Mesenchymal stem cell (in vitro differentiated cells and primary cell): ENCODE data around the gene PLTP.
"Not testable (repeated sequence)": the region's sequence is repeated elsewhere in the genome, so short reads cannot be mapped to it uniquely, and the experiment has no call there.

Source experiments
- DNase-seq: peaks from one replicate; pipeline ENCODE4 v3.0.0-alpha.2; 2013
- H2AFZ ChIP-seq: one replicate; pipeline ENCODE4 v1.6.1; 2013; ENCODE audit warnings: low read depth, mild to moderate bottlenecking, control low read depth, inconsistent platforms, low read length, moderate library complexity
- H2AK5ac ChIP-seq: 2 replicates; pipeline ENCODE4 v1.6.1; 2013; ENCODE audit warnings: low read length, moderate library complexity, mild to moderate bottlenecking, inconsistent platforms; ENCODE audit not compliant: severe bottlenecking
- H2BK120ac ChIP-seq: one replicate; pipeline ENCODE4 v1.6.1; 2013; ENCODE audit warnings: low read depth, mild to moderate bottlenecking, inconsistent platforms, low read length, moderate library complexity
- H2BK12ac ChIP-seq, 2 experiments: one replicate each; pipeline ENCODE4 v1.6.1; 2013; ENCODE audit warnings: inconsistent platforms in 2 of 2, low read length in 2 of 2, mild to moderate bottlenecking in 2 of 2, moderate library complexity in 2 of 2, control low read depth in 1 of 2
- H2BK15ac ChIP-seq: one replicate; pipeline ENCODE4 v1.6.1; 2013; ENCODE audit warnings: mild to moderate bottlenecking, low read depth, inconsistent platforms; ENCODE audit not compliant: poor library complexity, severe bottlenecking
- H2BK5ac ChIP-seq: 2 replicates; pipeline ENCODE4 v1.6.1; 2013; ENCODE audit warnings: low read depth, mild to moderate bottlenecking, low read length, control low read depth, inconsistent platforms; ENCODE audit not compliant: poor library complexity, severe bottlenecking
- H3K14ac ChIP-seq, 2 experiments: one replicate each; pipeline ENCODE4 v1.6.1; 2013; ENCODE audit warnings: inconsistent platforms in 2 of 2, low read length in 2 of 2, control low read depth in 1 of 2, mild to moderate bottlenecking in 1 of 2, moderate library complexity in 1 of 2
- H3K18ac ChIP-seq, 2 experiments: one replicate each; pipeline ENCODE4 v1.6.1; 2013; ENCODE audit warnings: inconsistent platforms in 2 of 2, low read length in 2 of 2, control low read depth in 1 of 2, low read depth in 1 of 2, mild to moderate bottlenecking in 1 of 2
- H3K23ac ChIP-seq, 2 experiments: one replicate each; pipeline ENCODE4 v1.6.1; 2013; ENCODE audit warnings: inconsistent platforms in 2 of 2, low read length in 2 of 2, mild to moderate bottlenecking in 2 of 2, moderate library complexity in 2 of 2, control low read depth in 1 of 2
- H3K27ac ChIP-seq: 2 replicates; pipeline ENCODE4 v1.5.1; 2013; ENCODE audit warnings: mild to moderate bottlenecking, moderate library complexity, low read length, control low read depth, inconsistent platforms; ENCODE audit not compliant: poor library complexity, severe bottlenecking
- H3K27me3 ChIP-seq, 2 experiments: 2 replicates each; pipeline versions ENCODE4 v1.6.1 to v1.7.0; 2013; ENCODE audit warnings: low read length in 2 of 2, mild to moderate bottlenecking in 2 of 2, moderate library complexity in 2 of 2, control low read depth in 1 of 2, inconsistent platforms in 1 of 2; ENCODE audit not compliant: control insufficient read depth in 1 of 2, insufficient read depth in 1 of 2
- H3K36me3 ChIP-seq, 2 experiments: 2 replicates each; pipeline versions ENCODE4 v1.6.1 to v1.7.0; 2013; ENCODE audit warnings: low read length in 2 of 2, control low read depth in 1 of 2, inconsistent platforms in 1 of 2, low read depth in 1 of 2, mild to moderate bottlenecking in 1 of 2; ENCODE audit not compliant: insufficient read depth in 2 of 2, control insufficient read depth in 1 of 2
- H3K4ac ChIP-seq, 2 experiments: one replicate each; pipeline ENCODE4 v1.6.1; 2013; ENCODE audit warnings: inconsistent platforms in 2 of 2, low read length in 2 of 2, mild to moderate bottlenecking in 2 of 2, moderate library complexity in 2 of 2, control low read depth in 1 of 2, low read depth in 1 of 2
- H3K4me1 ChIP-seq: 2 replicates; pipeline ENCODE4 v1.6.1; 2013; ENCODE audit warnings: low read depth, low read length, control low read depth; ENCODE audit not compliant: control insufficient read depth, insufficient read depth
- H3K4me2 ChIP-seq: 2 replicates; pipeline ENCODE4 v1.6.1; 2013; ENCODE audit warnings: low read length, mild to moderate bottlenecking, inconsistent platforms; ENCODE audit not compliant: poor library complexity, severe bottlenecking
- H3K4me3 ChIP-seq, 2 experiments: 2 replicates each; pipeline versions ENCODE4 v1.5.1 to v1.7.0; 2013; ENCODE audit warnings: low read length in 2 of 2, mild to moderate bottlenecking in 2 of 2, control low read depth in 1 of 2, low read depth in 1 of 2; ENCODE audit not compliant: insufficient read depth in 1 of 2
- H3K79me1 ChIP-seq: replicated peaks from 2 replicates; pipeline ENCODE4 v1.6.1; 2013; ENCODE audit warnings: mild to moderate bottlenecking, control low read depth, low read length, inconsistent platforms; ENCODE audit not compliant: poor library complexity, severe bottlenecking
- H3K9ac ChIP-seq: 2 replicates; pipeline ENCODE4 v1.7.0; 2013; ENCODE audit warnings: mild to moderate bottlenecking, low read length, moderate library complexity
- H3K9me3 ChIP-seq: 2 replicates; pipeline ENCODE4 v1.7.0; 2013; ENCODE audit warnings: mild to moderate bottlenecking, low read length; ENCODE audit not compliant: control insufficient read depth
- H4K8ac ChIP-seq: one replicate; pipeline ENCODE4 v1.6.1; 2013; ENCODE audit warnings: inconsistent platforms, mild to moderate bottlenecking, low read length, moderate library complexity
- H4K91ac ChIP-seq: one replicate; pipeline ENCODE4 v1.6.1; 2013; ENCODE audit warnings: mild to moderate bottlenecking, low read length, inconsistent platforms
- WGBS: methylation state at CpG from one replicate; pipeline ENCODE4 v1.1.7; 2013; ENCODE audit warnings: mixed read lengths; 5-methylcytosine and 5-hydroxymethylcytosine counted together

The PLTP gene

GRCh38 chr20:45934046-45934585, 22.2 kb upstream of the PLTP start:
- H2BK15ac ChIP-seq, result peak overlapping the region; percentile 73
- H2BK5ac ChIP-seq, result no peak overlapping the region
- H3K27me3 ChIP-seq, result no peaks in the 10 kb centered on the region
- peak overlapping the region; percentile 75 to 87 for H3K18ac ChIP-seq
- no peaks in the 10 kb centered on the region for H3K9me3 ChIP-seq
- peak overlapping the region; percentile 95 for H3K27ac ChIP-seq
- H3K4me2 ChIP-seq, result peak overlapping the region; percentile 81
- H4K8ac ChIP-seq, result peak overlapping the region; percentile 97
- H2AK5ac ChIP-seq, result peak overlapping the region; percentile 26
- no peak overlapping the region for H2AFZ ChIP-seq
- peaks cover 21 to 24% of the 10 kb centered on the region in 2 experiments for H3K36me3 ChIP-seq
- peak overlapping the region; percentile 99 for H2BK120ac ChIP-seq
- no peak overlapping the region for H2BK12ac ChIP-seq
- peak overlapping the region; percentile 99 for H4K91ac ChIP-seq
- DNase-seq, result peak; percentile 64
- H3K79me1 ChIP-seq, result peaks cover 28% of the 10 kb centered on the region
- peak overlapping the region; percentile 91 to 98 for H3K4me3 ChIP-seq
- 2% methylated on average over 23 of the region's 34 CpGs for WGBS
- H3K4ac ChIP-seq, result peak overlapping the region; percentile 21 to 100
- H3K23ac ChIP-seq, result peak overlapping the region in 1 of 2 experiments; percentile 51
- peak overlapping the region in 1 of 2 experiments; percentile 22 for H3K14ac ChIP-seq
- H3K4me1 ChIP-seq, result peaks cover 11% of the 10 kb centered on the region
- H3K9ac ChIP-seq, result peak overlapping the region; percentile 99

- WGBS, result 22% methylated on average over 20 of the region's 22 CpGs
- no peaks in the 10 kb centered on the region for H3K9me3 ChIP-seq
- H3K4me3 ChIP-seq, result peak overlapping the region; percentile 91 to 98
Observed at GRCh38 chr20:45933266-45934045, 21.5 kb upstream of the PLTP start.

DNA sequence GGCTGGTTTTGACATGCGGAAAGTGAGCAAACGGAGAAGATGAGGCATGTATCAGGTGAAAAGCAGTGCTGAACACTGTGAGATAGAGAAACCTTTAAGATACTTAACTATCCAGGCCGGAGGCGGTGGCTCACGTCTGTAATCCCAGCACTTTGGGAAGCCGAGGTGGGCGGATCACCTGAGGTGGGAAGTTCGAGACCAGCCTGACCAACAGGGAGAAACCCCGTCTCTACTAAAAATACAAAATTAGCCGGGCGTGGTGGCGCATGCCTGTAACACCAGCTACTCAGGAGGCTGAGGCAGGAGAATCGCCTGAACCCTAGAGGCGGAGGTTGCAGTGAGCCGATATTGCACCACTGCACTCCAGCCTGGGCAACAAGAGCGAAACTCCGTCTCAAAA, 19.7 kb upstream of the PLTP start:
- not testable (repeated sequence) for H2BK5ac ChIP-seq, H3K14ac ChIP-seq, H2BK120ac ChIP-seq, H4K91ac ChIP-seq, H2BK12ac ChIP-seq, H3K23ac ChIP-seq, H4K8ac ChIP-seq, H3K9me3 ChIP-seq, H3K9ac ChIP-seq, H3K36me3 ChIP-seq, H3K79me1 ChIP-seq, H3K27ac ChIP-seq, H3K27me3 ChIP-seq, H3K4me1 ChIP-seq, H2BK15ac ChIP-seq, H2AFZ ChIP-seq, H3K4me2 ChIP-seq, H3K4ac ChIP-seq, H3K18ac ChIP-seq, DNase-seq, H3K4me3 ChIP-seq, H2AK5ac ChIP-seq
- 98% methylated on average over 17 of the region's 17 CpGs for WGBS

More at GRCh38 chr20:45933266-45934045, 21.5 kb upstream of the PLTP start:
- peak overlapping the region; percentile 97 for H4K8ac ChIP-seq
- H2BK15ac ChIP-seq, result no peak overlapping the region
- H3K79me1 ChIP-seq, result peaks cover 22% of the 10 kb centered on the region
- no peaks in the 10 kb centered on the region for H3K27me3 ChIP-seq
- H2BK5ac ChIP-seq, result no peak overlapping the region
- H3K27ac ChIP-seq, result peak overlapping the region; percentile 95
- H3K14ac ChIP-seq, result no peak overlapping the region
- peak; percentile 76 for DNase-seq
- no peak overlapping the region for H3K23ac ChIP-seq
- H2AK5ac ChIP-seq, result peak overlapping the region; percentile 26
- peak overlapping the region; percentile 81 for H3K4me2 ChIP-seq
- no peak overlapping the region for H2BK120ac ChIP-seq
- H2AFZ ChIP-seq, result no peak overlapping the region
- peaks cover 11% of the 10 kb centered on the region for H3K4me1 ChIP-seq
- no peak overlapping the region for H2BK12ac ChIP-seq
- peaks cover 14 to 17% of the 10 kb centered on the region in 2 experiments for H3K36me3 ChIP-seq
- peak overlapping the region; percentile 75 to 87 for H3K18ac ChIP-seq
- H3K9ac ChIP-seq, result peak overlapping the region; percentile 99
- peak overlapping the region; percentile 99 for H4K91ac ChIP-seq
- H3K4ac ChIP-seq, result peak overlapping the region; percentile 21 to 100

DNA sequence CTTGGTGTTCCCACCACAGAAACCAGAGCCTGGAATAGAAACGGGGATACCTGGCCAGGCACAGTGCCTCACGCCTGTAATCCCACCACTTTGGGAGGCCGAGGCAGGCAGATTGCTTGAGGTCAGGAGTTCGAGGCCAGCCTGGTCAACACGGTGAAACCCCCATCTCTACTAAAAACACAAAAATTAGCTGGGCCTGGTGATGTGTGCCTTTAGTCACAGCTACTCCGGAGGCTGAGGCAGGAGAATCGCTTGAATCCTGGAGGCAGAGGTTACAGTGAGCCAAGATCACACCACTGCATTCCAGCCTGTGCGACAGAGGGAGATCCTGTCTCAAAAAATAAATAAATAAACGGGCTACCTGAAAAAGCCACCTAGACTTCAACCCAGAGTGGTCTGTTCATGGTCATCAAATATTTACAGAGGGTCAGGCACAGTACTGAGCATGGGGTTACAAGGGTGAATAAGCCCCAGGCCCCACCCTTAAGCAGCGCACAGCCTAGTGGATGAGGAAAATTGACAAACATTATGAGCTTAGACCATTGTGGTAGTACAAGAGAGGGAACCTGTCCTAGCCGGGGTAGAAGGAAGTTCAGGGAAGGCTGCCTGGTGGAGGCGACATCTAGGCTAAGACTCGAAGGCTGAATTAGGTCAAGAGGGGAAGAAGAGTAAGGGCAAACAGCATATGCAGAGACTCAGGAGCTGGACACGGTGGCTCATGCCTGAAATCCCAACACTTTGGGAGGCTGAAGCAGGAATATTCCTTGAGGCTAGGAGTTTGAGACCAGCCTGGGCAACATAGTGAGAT, 15.3 kb upstream of the PLTP start:
- H3K27me3 ChIP-seq, result no peaks in the 10 kb centered on the region
- H3K23ac ChIP-seq, result no peak overlapping the region
- H2AFZ ChIP-seq, result no peak overlapping the region
- H2BK5ac ChIP-seq, result no peak overlapping the region
- no peak overlapping the region for H3K4me2 ChIP-seq
- H2BK120ac ChIP-seq, result no peak overlapping the region
- H3K79me1 ChIP-seq, result peaks cover 7% of the 10 kb centered on the region
- peak overlapping the region; percentile 70 for H2AK5ac ChIP-seq
- no peak overlapping the region for H4K91ac ChIP-seq
- H3K36me3 ChIP-seq, result peaks cover 4 to 5% of the 10 kb centered on the region in 2 experiments
- no peak overlapping the region for H2BK12ac ChIP-seq
- no peak for DNase-seq
- no peak overlapping the region for H3K4me3 ChIP-seq
- H3K4me1 ChIP-seq, result peaks cover 11% of the 10 kb centered on the region
- no peak overlapping the region for H2BK15ac ChIP-seq
- no peak overlapping the region for H4K8ac ChIP-seq
- 89% methylated on average over 14 of the region's 14 CpGs for WGBS
- H3K14ac ChIP-seq, result no peak overlapping the region
- H3K27ac ChIP-seq, result no peak overlapping the region
- H3K18ac ChIP-seq, result no peak overlapping the region
- no peak overlapping the region for H3K4ac ChIP-seq
- no peak overlapping the region for H3K9ac ChIP-seq
- no peaks in the 10 kb centered on the region for H3K9me3 ChIP-seq
